GM19099 (cell line): ENCODE data around the gene BTG1.

Source experiments
- POLR2A ChIP-seq: IDR thresholded peaks from 3 replicates; pipeline ENCODE4 v1.6.1; 2011; ENCODE audit warnings: low read depth; ENCODE audit not compliant: insufficient read length; ENCODE audit errors: extremely low read depth

The BTG1 gene

GRCh38 chr12:92145731-92146496 is at the start of gene BTG1:
BTG1 (minus strand) TSS chr12:92145846; CDS start chr12:92145535, 311 bp downstream.
- TF ChIP-seq POLR2A, result peak; percentile 100

GRCh38 chr12:92194561-92194960 is 48.9 kb upstream of the BTG1 start:
- TF ChIP-seq POLR2A, result no peak

GRCh38 chr12:92193846-92194245 is 48.2 kb upstream of the BTG1 start:
- no peak for TF ChIP-seq POLR2A

GRCh38 chr12:92193063-92193462 is 47.4 kb upstream of the BTG1 start:
- no peak for TF ChIP-seq POLR2A

- TF ChIP-seq POLR2A, result no peak
Measured at GRCh38 chr12:92192360-92192759, 46.7 kb upstream of the BTG1 start.

GRCh38 chr12:92191061-92191460 is 45.4 kb upstream of the BTG1 start:
- no peak for TF ChIP-seq POLR2A

GRCh38 chr12:92188517-92189188 is 43.0 kb upstream of the BTG1 start:
- no peak for TF ChIP-seq POLR2A

GRCh38 chr12:92186038-92186470 is 40.4 kb upstream of the BTG1 start:
- no peak for TF ChIP-seq POLR2A

- TF ChIP-seq POLR2A, result no peak
Measured at GRCh38 chr12:92185052-92185451, 39.4 kb upstream of the BTG1 start.

GRCh38 chr12:92183575-92183974 is 37.9 kb upstream of the BTG1 start:
- TF ChIP-seq POLR2A, result no peak

- no peak for TF ChIP-seq POLR2A
Measured at GRCh38 chr12:92178340-92178739, 32.7 kb upstream of the BTG1 start.

GRCh38 chr12:92176646-92177045 is 31.0 kb upstream of the BTG1 start:
- TF ChIP-seq POLR2A, result no peak

GRCh38 chr12:92175961-92176360 is 30.3 kb upstream of the BTG1 start:
- no peak for TF ChIP-seq POLR2A

- no peak for TF ChIP-seq POLR2A
Measured at GRCh38 chr12:92170050-92170449, 24.4 kb upstream of the BTG1 start.

GRCh38 chr12:92167075-92167474 is 21.4 kb upstream of the BTG1 start:
- no peak for TF ChIP-seq POLR2A

- no peak for TF ChIP-seq POLR2A
Measured at GRCh38 chr12:92164712-92165111, 19.1 kb upstream of the BTG1 start.
